Endothelial cell (in vitro differentiated cells): ENCODE results near the gene GANC. TPM values are rescaled to one million over a fixed set of nuclear protein-coding genes. Genes with fewer than 3 reads are reported as not detected.

Source experiments
- DNase-seq: peaks from one replicate; pipeline ENCODE4 v3.0.0; 2021; ENCODE audit warnings: low spot score
- H3K27ac Mint-ChIP-seq: one replicate; pipeline ENCODE4 v1.8.0; 2021; ENCODE audit warnings: mixed read lengths, inconsistent platforms; ENCODE audit not compliant: unreplicated experiment
- H3K27me3 Mint-ChIP-seq: one replicate; pipeline ENCODE4 v1.8.0; 2021; ENCODE audit warnings: mild to moderate bottlenecking, moderate library complexity, mixed read lengths, inconsistent platforms; ENCODE audit not compliant: unreplicated experiment
- H3K36me3 Mint-ChIP-seq: one replicate; pipeline ENCODE4 v1.8.0; 2021; ENCODE audit warnings: mild to moderate bottlenecking, low read depth, mixed read lengths, inconsistent platforms; ENCODE audit not compliant: unreplicated experiment
- H3K4me1 Mint-ChIP-seq: one replicate; pipeline ENCODE4 v1.8.0; 2021; ENCODE audit warnings: mild to moderate bottlenecking, mixed read lengths, inconsistent platforms; ENCODE audit not compliant: unreplicated experiment
- H3K4me3 Mint-ChIP-seq: one replicate; pipeline ENCODE4 v1.8.0; 2021; ENCODE audit warnings: mild to moderate bottlenecking, mixed read lengths, inconsistent platforms; ENCODE audit not compliant: unreplicated experiment
- H3K9me3 Mint-ChIP-seq: one replicate; pipeline ENCODE4 v1.8.0; 2021; ENCODE audit warnings: mixed read lengths, inconsistent platforms; ENCODE audit not compliant: unreplicated experiment
- total RNA-seq: library from RNA; stranded (reverse); fragmentation: NEBNext Ultra II Directional; extraction: Animal tissue kit (Norgen Biotek cat#: 25700); gene quantifications from one replicate; pipeline ENCODE4 v1.2.1, GENCODE V29; 2021; ENCODE audit not compliant: unreplicated experiment
- TF ChIP-seq, protein P1 (sequence below): fragments of 200-600 bp; sonication (generic); IDR thresholded peaks from one replicate; pipeline ENCODE4 v1.5.0; 2021; ENCODE audit warnings: antibody characterized with exemption; ENCODE audit not compliant: unreplicated experiment

Gene GANC
- total RNA-seq, 1 donor from 2014 or later: 18.7 TPM

- Mint-ChIP-seq H3K27me3 (peaks cover 3% of the 10 kb centered on the region), H3K9me3 (no peaks in the 10 kb centered on the region), H3K27ac (peak overlapping the region; percentile 99), H3K36me3 (peaks cover 12% of the 10 kb centered on the region), H3K4me3 (peak overlapping the region; percentile 99), H3K4me1 (peaks cover 30% of the 10 kb centered on the region)
- DNase-seq: peak; percentile 6
- TF ChIP-seq, protein P1, sequence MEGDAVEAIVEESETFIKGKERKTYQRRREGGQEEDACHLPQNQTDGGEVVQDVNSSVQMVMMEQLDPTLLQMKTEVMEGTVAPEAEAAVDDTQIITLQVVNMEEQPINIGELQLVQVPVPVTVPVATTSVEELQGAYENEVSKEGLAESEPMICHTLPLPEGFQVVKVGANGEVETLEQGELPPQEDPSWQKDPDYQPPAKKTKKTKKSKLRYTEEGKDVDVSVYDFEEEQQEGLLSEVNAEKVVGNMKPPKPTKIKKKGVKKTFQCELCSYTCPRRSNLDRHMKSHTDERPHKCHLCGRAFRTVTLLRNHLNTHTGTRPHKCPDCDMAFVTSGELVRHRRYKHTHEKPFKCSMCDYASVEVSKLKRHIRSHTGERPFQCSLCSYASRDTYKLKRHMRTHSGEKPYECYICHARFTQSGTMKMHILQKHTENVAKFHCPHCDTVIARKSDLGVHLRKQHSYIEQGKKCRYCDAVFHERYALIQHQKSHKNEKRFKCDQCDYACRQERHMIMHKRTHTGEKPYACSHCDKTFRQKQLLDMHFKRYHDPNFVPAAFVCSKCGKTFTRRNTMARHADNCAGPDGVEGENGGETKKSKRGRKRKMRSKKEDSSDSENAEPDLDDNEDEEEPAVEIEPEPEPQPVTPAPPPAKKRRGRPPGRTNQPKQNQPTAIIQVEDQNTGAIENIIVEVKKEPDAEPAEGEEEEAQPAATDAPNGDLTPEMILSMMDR: no peak
Measured at GRCh38 chr15:42273900-42274701, 1.1 kb downstream of the GANC start.

DNA sequence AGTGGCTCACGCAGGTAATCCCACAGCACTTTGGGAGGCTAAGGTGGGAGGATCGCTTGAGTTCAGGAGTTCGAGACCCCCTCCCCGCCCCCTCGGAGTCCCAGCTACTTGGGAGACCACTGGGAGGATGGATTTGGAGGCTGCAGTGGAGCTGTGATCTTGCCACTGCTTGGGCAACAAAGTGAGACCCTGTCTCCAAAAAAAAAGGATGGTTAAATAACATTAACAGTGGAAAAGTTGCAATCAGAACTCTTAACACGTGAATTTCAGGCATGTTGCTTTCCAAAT, 1.6 kb downstream of the GANC start:
- H3K36me3 Mint-ChIP-seq: peaks cover 12% of the 10 kb centered on the region
- no peaks in the 10 kb centered on the region for H3K9me3 Mint-ChIP-seq
- no peak for DNase-seq
- peaks cover 3% of the 10 kb centered on the region for H3K27me3 Mint-ChIP-seq
- peak overlapping the region; percentile 99 for H3K4me3 Mint-ChIP-seq
- TF ChIP-seq, protein P1: no peak
- H3K27ac Mint-ChIP-seq: peak overlapping the region; percentile 99
- peaks cover 30% of the 10 kb centered on the region for H3K4me1 Mint-ChIP-seq

GRCh38 chr15:42275780-42276391, 2.9 kb downstream of the GANC start:
- no peak overlapping the region for H3K4me3 Mint-ChIP-seq
- peaks cover 10% of the 10 kb centered on the region for H3K36me3 Mint-ChIP-seq
- TF ChIP-seq, protein P1: no peak
- no peak for DNase-seq
- H3K9me3 Mint-ChIP-seq: no peaks in the 10 kb centered on the region
- no peak overlapping the region for H3K27ac Mint-ChIP-seq
- peaks cover 3% of the 10 kb centered on the region for H3K27me3 Mint-ChIP-seq
- peaks cover 33% of the 10 kb centered on the region for H3K4me1 Mint-ChIP-seq

GRCh38 chr15:42276762-42277161, 3.8 kb downstream of the GANC start:
- H3K36me3 Mint-ChIP-seq: peaks cover 7% of the 10 kb centered on the region

More at GRCh38 chr15:42276762-42277161, 3.8 kb downstream of the GANC start:
- Mint-ChIP-seq H3K27ac (no peak overlapping the region), H3K27me3 (peaks cover 3% of the 10 kb centered on the region), H3K4me3 (no peak overlapping the region), H3K4me1 (peaks cover 33% of the 10 kb centered on the region), H3K9me3 (no peaks in the 10 kb centered on the region)
- no peak for DNase-seq
- TF ChIP-seq, protein P1: no peak
